ENCODE results near the gene SLC22A14. TPM values are rescaled to one million over a fixed set of nuclear protein-coding genes. Genes with fewer than 3 reads are reported as not detected.
A peak's percentile ranks its signal among the peaks of the same experiment; 100 is the strongest.
"Not testable (repeated sequence)": the region's sequence is repeated elsewhere in the genome, so short reads cannot be mapped to it uniquely, and the experiment has no call there.

The SLC22A14 gene
- total RNA-seq: under 1 TPM in 1 of 2 donors, not detected in 1; 0.28 TPM

GRCh38 chr3:38281895-38282686 lies at the start of gene SLC22A14:
Gene SLC22A14, plus strand, starts transcription at chr3:38282294. Its CDS starts 23,733 bp downstream, at chr3:38306027.
- no peaks in the 10 kb centered on the region for H3K9me3 Mint-ChIP-seq
- no peaks in the 10 kb centered on the region for H3K36me3 Mint-ChIP-seq
- ATAC-seq (peak in 1 of 2 donors; percentile 7), DNase-seq (ENCODE audit: low spot score) (no peak)
- H3K27me3 Mint-ChIP-seq: no peaks in the 10 kb centered on the region
- H3K27ac Mint-ChIP-seq: no peak within 1 kb of the TSS
- H3K4me1 Mint-ChIP-seq (ENCODE audit: low read depth in 2 of 2): no peaks in the 10 kb centered on the region
- no peak within 1 kb of the TSS for H3K4me3 Mint-ChIP-seq

GRCh38 chr3:38232701-38233100 lies 49.4 kb upstream of the SLC22A14 start:
- Mint-ChIP-seq H3K9me3 (peaks cover 4% of the 10 kb centered on the region), H3K27me3 (no peaks in the 10 kb centered on the region), H3K4me3 (no peak overlapping the region), H3K27ac (no peak overlapping the region), H3K36me3 (peaks cover 43% of the 10 kb centered on the region), H3K4me1 (ENCODE audit: low read depth in 2 of 2) (peaks cover 4 to 6% of the 10 kb centered on the region in 2 donors)
- DNase-seq (ENCODE audit: low spot score): no peak
- no peak for ATAC-seq

GRCh38 chr3:38235466-38235865 lies 46.6 kb upstream of the SLC22A14 start:
- Mint-ChIP-seq H3K4me1 (ENCODE audit: low read depth in 2 of 2) (no peaks in the 10 kb centered on the region), H3K36me3 (peaks cover 69% of the 10 kb centered on the region), H3K27me3 (no peaks in the 10 kb centered on the region), H3K9me3 (peaks cover 11% of the 10 kb centered on the region), H3K4me3 (no peak overlapping the region), H3K27ac (no peak overlapping the region)
- ATAC-seq (no peak), DNase-seq (ENCODE audit: low spot score) (no peak)

- H3K4me3 Mint-ChIP-seq: no peak overlapping the region
- no peaks in the 10 kb centered on the region for H3K27me3 Mint-ChIP-seq
- ATAC-seq: no peak
- H3K4me1 Mint-ChIP-seq (ENCODE audit: low read depth in 2 of 2): no peaks in the 10 kb centered on the region
- DNase-seq (ENCODE audit: low spot score): no peak
- H3K27ac Mint-ChIP-seq: no peak overlapping the region
- peaks cover 64% of the 10 kb centered on the region for H3K36me3 Mint-ChIP-seq
- peaks cover 11% of the 10 kb centered on the region for H3K9me3 Mint-ChIP-seq
Observed at GRCh38 chr3:38238416-38239008, 43.6 kb upstream of the SLC22A14 start.

- not testable (repeated sequence) for H3K27me3 Mint-ChIP-seq; ATAC-seq; H3K27ac Mint-ChIP-seq; H3K4me3 Mint-ChIP-seq; DNase-seq (ENCODE audit: low spot score); H3K4me1 Mint-ChIP-seq (ENCODE audit: low read depth in 2 of 2); H3K9me3 Mint-ChIP-seq
- peaks cover 45% of the 10 kb centered on the region for H3K36me3 Mint-ChIP-seq
Observed at GRCh38 chr3:38242812-38243211, 39.3 kb upstream of the SLC22A14 start.

GRCh38 chr3:38245930-38246329 lies 36.2 kb upstream of the SLC22A14 start:
- Mint-ChIP-seq H3K4me3 (no peak overlapping the region), H3K36me3 (peaks cover 29% of the 10 kb centered on the region), H3K9me3 (no peaks in the 10 kb centered on the region), H3K4me1 (ENCODE audit: low read depth in 2 of 2) (peaks cover 0 to 8% of the 10 kb centered on the region in 2 donors), H3K27me3 (no peaks in the 10 kb centered on the region), H3K27ac (no peak overlapping the region)
- ATAC-seq (no peak), DNase-seq (ENCODE audit: low spot score) (no peak)

- no peak for DNase-seq (ENCODE audit: low spot score)
- no peak for ATAC-seq
- Mint-ChIP-seq H3K4me1 (ENCODE audit: low read depth in 2 of 2) (peaks cover 0 to 8% of the 10 kb centered on the region in 2 donors), H3K9me3 (no peaks in the 10 kb centered on the region), H3K27me3 (no peaks in the 10 kb centered on the region), H3K4me3 (no peak overlapping the region), H3K36me3 (peaks cover 41% of the 10 kb centered on the region), H3K27ac (peak overlapping the region in 1 of 2 donors; percentile 35)
Observed at GRCh38 chr3:38247366-38248035, 34.6 kb upstream of the SLC22A14 start.

GRCh38 chr3:38250198-38250597 lies 31.9 kb upstream of the SLC22A14 start:
- H3K4me1 Mint-ChIP-seq (ENCODE audit: low read depth in 2 of 2): peaks cover 4 to 6% of the 10 kb centered on the region in 2 donors
- ATAC-seq (no peak), DNase-seq (ENCODE audit: low spot score) (no peak)
- H3K27ac Mint-ChIP-seq: no peak overlapping the region
- H3K36me3 Mint-ChIP-seq: peaks cover 50% of the 10 kb centered on the region
- no peak overlapping the region for H3K4me3 Mint-ChIP-seq
- no peaks in the 10 kb centered on the region for H3K9me3 Mint-ChIP-seq
- H3K27me3 Mint-ChIP-seq: no peaks in the 10 kb centered on the region

GRCh38 chr3:38251197-38251596 lies 30.9 kb upstream of the SLC22A14 start:
- Mint-ChIP-seq H3K27me3 (no peaks in the 10 kb centered on the region), H3K4me3 (no peak overlapping the region), H3K27ac (no peak overlapping the region), H3K4me1 (ENCODE audit: low read depth in 2 of 2) (peaks cover 8 to 13% of the 10 kb centered on the region in 2 donors), H3K9me3 (no peaks in the 10 kb centered on the region), H3K36me3 (peaks cover 57% of the 10 kb centered on the region)
- DNase-seq (ENCODE audit: low spot score): no peak
- no peak for ATAC-seq

GRCh38 chr3:38253704-38254103 lies 28.4 kb upstream of the SLC22A14 start:
- H3K27me3 Mint-ChIP-seq: no peaks in the 10 kb centered on the region
- DNase-seq (ENCODE audit: low spot score) (no peak), ATAC-seq (no peak)
- no peaks in the 10 kb centered on the region for H3K9me3 Mint-ChIP-seq
- H3K36me3 Mint-ChIP-seq: peaks cover 41% of the 10 kb centered on the region
- H3K4me3 Mint-ChIP-seq: no peak overlapping the region
- peaks cover 17 to 27% of the 10 kb centered on the region in 2 donors for H3K4me1 Mint-ChIP-seq (ENCODE audit: low read depth in 2 of 2)
- no peak overlapping the region for H3K27ac Mint-ChIP-seq

GRCh38 chr3:38254872-38255271 lies 27.2 kb upstream of the SLC22A14 start:
- peak in 1 of 2 donors; percentile 49 for ATAC-seq
- no peak overlapping the region for H3K27ac Mint-ChIP-seq
- no peaks in the 10 kb centered on the region for H3K9me3 Mint-ChIP-seq
- H3K36me3 Mint-ChIP-seq: peaks cover 34% of the 10 kb centered on the region
- H3K4me1 Mint-ChIP-seq (ENCODE audit: low read depth in 2 of 2): peaks cover 17 to 32% of the 10 kb centered on the region in 2 donors
- DNase-seq (ENCODE audit: low spot score): no peak
- H3K4me3 Mint-ChIP-seq: no peak overlapping the region
- H3K27me3 Mint-ChIP-seq: no peaks in the 10 kb centered on the region

GRCh38 chr3:38255627-38256026 lies 26.5 kb upstream of the SLC22A14 start:
- no peak overlapping the region for H3K4me3 Mint-ChIP-seq
- DNase-seq (ENCODE audit: low spot score): no peak
- peaks cover 22 to 37% of the 10 kb centered on the region in 2 donors for H3K4me1 Mint-ChIP-seq (ENCODE audit: low read depth in 2 of 2)
- peaks cover 38% of the 10 kb centered on the region for H3K36me3 Mint-ChIP-seq
- no peaks in the 10 kb centered on the region for H3K27me3 Mint-ChIP-seq
- H3K27ac Mint-ChIP-seq: no peak overlapping the region
- no peak for ATAC-seq
- no peaks in the 10 kb centered on the region for H3K9me3 Mint-ChIP-seq

- H3K4me3 Mint-ChIP-seq: no peak overlapping the region
- H3K27me3 Mint-ChIP-seq: no peaks in the 10 kb centered on the region
- H3K27ac Mint-ChIP-seq: peak overlapping the region in 1 of 2 donors; percentile 15
- peaks cover 24 to 37% of the 10 kb centered on the region in 2 donors for H3K4me1 Mint-ChIP-seq (ENCODE audit: low read depth in 2 of 2)
- H3K9me3 Mint-ChIP-seq: no peaks in the 10 kb centered on the region
- peak in 1 of 2 donors; percentile 73 for ATAC-seq
- no peak for DNase-seq (ENCODE audit: low spot score)
- peaks cover 27% of the 10 kb centered on the region for H3K36me3 Mint-ChIP-seq
Observed at GRCh38 chr3:38257583-38257982, 24.5 kb upstream of the SLC22A14 start.

- no peak overlapping the region for H3K4me3 Mint-ChIP-seq
- H3K36me3 Mint-ChIP-seq: peaks cover 10% of the 10 kb centered on the region
Observed at GRCh38 chr3:38260474-38260873, 21.6 kb upstream of the SLC22A14 start.

More at GRCh38 chr3:38260474-38260873, 21.6 kb upstream of the SLC22A14 start:
- ATAC-seq: no peak
- peaks cover 23 to 32% of the 10 kb centered on the region in 2 donors for H3K4me1 Mint-ChIP-seq (ENCODE audit: low read depth in 2 of 2)
- no peak for DNase-seq (ENCODE audit: low spot score)
- H3K27ac Mint-ChIP-seq: no peak overlapping the region
- H3K27me3 Mint-ChIP-seq: no peaks in the 10 kb centered on the region
- no peaks in the 10 kb centered on the region for H3K9me3 Mint-ChIP-seq

All from natural killer cell treated with Interleukin-12 subunit alpha and Interleukin-12 subunit beta and Interleukin-15 and Interleukin-18, amount 100 ng/mL, for 72 hours (primary cell).